ENCODE measurements around the gene CDH22.

CDH22 gene

DNA sequence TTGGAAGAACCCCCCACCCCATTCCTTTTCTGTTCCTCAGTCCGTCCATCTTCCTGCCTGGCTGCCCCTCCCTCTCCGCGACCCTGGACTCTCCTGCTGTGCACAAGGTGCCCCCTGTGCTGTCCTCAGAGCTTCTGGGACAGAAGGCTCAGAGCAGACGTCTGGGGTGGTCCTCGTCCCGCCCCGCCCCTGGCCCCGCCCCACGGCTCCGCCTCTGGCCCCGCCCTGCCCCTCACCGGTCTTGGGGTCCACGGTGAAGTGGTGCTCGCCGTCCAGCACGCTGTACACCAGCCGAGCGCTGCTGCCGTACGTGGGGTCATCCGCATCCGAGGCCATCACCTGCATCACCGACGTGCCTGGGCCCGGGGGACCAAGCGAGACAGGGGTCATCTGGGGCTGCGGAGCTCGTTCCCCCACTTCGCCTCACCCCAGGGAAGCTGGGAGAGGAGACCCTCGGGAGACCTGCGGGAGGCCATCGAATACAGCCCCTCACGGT lies 81.0 kb downstream of the CDH22 start:
- Histone ChIP-seq H3K27me3 (peaks cover 56% of the 10 kb centered on the region), H3K4me1 (ENCODE audit: control insufficient read depth in 1 of 2, insufficient read depth in 1 of 2, low read depth in 1 of 2, low read length in 1 of 2) (no peaks in the 10 kb centered on the region), H3K9me3 (no peaks in the 10 kb centered on the region), H3K36me3 (no peaks in the 10 kb centered on the region), H3K4me3 (ENCODE audit: low read depth in 1 of 2, low read length in 1 of 2) (no peak overlapping the region), H3K27ac (no peak overlapping the region)
- TF ChIP-seq, protein P1, sequence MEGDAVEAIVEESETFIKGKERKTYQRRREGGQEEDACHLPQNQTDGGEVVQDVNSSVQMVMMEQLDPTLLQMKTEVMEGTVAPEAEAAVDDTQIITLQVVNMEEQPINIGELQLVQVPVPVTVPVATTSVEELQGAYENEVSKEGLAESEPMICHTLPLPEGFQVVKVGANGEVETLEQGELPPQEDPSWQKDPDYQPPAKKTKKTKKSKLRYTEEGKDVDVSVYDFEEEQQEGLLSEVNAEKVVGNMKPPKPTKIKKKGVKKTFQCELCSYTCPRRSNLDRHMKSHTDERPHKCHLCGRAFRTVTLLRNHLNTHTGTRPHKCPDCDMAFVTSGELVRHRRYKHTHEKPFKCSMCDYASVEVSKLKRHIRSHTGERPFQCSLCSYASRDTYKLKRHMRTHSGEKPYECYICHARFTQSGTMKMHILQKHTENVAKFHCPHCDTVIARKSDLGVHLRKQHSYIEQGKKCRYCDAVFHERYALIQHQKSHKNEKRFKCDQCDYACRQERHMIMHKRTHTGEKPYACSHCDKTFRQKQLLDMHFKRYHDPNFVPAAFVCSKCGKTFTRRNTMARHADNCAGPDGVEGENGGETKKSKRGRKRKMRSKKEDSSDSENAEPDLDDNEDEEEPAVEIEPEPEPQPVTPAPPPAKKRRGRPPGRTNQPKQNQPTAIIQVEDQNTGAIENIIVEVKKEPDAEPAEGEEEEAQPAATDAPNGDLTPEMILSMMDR (IDR thresholded peaks at IDR 0.05): no peak

DNA sequence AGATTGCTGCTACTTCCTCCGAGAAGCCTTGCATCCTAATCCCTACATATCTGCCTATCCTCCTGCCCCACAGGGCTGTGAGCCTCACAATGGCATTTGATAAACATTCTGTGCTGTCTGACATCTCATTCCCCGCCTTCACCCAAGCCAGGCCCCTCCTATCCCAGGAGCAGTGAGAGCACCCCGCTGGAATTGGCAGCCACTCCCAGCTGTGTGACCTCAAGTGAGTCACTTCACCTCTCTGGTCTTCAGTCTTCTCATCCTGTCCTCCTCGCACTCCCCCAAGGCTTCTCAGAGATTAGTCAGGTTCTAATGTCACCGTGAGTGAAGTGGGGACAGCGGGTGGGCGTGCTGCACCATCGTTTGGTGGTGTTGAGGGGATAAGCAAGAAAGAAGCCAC lies 81.7 kb downstream of the CDH22 start:
- no peaks in the 10 kb centered on the region for H3K36me3 ChIP-seq
- H3K27ac ChIP-seq: no peak overlapping the region
- no peaks in the 10 kb centered on the region for H3K4me1 ChIP-seq (ENCODE audit: control insufficient read depth in 1 of 2, insufficient read depth in 1 of 2, low read depth in 1 of 2, low read length in 1 of 2)
- TF ChIP-seq, protein P1 (IDR thresholded peaks at IDR 0.05): no peak
- no peak overlapping the region for H3K4me3 ChIP-seq (ENCODE audit: low read depth in 1 of 2, low read length in 1 of 2)
- H3K27me3 ChIP-seq: peaks cover 57% of the 10 kb centered on the region
- no peaks in the 10 kb centered on the region for H3K9me3 ChIP-seq

DNA sequence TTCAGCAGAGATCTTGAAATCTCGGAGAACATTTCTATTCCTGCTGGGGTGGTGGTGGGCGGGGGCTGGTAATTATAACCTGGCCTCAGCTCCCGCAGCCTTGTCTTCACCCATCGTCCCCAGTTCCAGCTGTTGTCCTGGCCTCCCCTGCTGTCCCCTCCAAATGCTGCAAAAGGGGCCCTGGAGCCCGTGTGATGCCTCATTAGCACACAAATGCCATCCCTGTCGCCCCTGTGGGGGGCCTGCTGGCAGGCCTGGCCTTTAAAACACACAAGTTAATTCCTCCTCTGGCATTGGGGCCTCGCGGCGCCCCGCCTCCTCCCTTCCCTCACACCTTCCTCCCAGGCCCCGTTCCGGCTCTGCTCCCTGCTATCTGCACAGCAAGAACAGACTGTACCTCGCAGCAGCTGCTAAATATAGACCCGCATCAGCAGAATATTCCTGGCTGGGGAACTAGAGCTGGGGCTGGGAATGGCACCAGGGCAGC lies 85.7 kb downstream of the CDH22 start:
- TF ChIP-seq, protein P1 (IDR thresholded peaks at IDR 0.05): no peak
- Histone ChIP-seq H3K4me1 (ENCODE audit: control insufficient read depth in 1 of 2, insufficient read depth in 1 of 2, low read depth in 1 of 2, low read length in 1 of 2) (no peaks in the 10 kb centered on the region), H3K27me3 (peaks cover 47% of the 10 kb centered on the region), H3K4me3 (ENCODE audit: low read depth in 1 of 2, low read length in 1 of 2) (no peak overlapping the region), H3K27ac (no peak overlapping the region), H3K9me3 (no peaks in the 10 kb centered on the region), H3K36me3 (no peaks in the 10 kb centered on the region)

DNA sequence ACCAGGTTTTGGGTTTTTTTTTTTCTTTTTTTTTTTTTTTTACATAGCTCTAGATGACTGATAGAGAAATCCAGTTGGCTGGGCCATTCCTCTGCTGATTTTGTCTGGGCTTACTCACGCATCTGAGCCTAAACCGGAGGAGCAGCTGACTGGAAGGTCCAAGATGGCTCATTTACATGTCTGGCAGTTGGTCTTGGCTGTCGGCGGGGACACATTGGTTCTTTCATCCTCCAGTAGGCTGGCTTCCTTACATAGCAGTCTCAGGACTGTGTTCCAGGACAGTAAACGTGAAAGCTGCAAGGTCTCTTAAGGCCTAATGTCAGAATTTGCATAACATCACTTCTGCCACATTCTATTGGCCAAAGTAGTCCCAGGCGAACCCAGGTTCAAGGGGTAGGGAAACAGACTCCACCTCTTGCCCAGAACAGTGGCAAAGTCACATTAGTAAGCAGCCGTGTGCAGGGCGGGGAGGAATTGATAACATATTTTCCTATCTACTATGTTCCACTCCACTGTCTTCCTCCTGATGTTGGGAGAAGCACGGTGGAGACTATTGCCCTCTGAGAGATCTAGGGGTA lies 87.0 kb downstream of the CDH22 start:
- TF ChIP-seq, protein P1 (IDR thresholded peaks at IDR 0.05): no peak
- Histone ChIP-seq H3K27me3 (peaks cover 35% of the 10 kb centered on the region), H3K9me3 (no peaks in the 10 kb centered on the region), H3K4me1 (ENCODE audit: control insufficient read depth in 1 of 2, insufficient read depth in 1 of 2, low read depth in 1 of 2, low read length in 1 of 2) (no peaks in the 10 kb centered on the region), H3K27ac (no peak overlapping the region), H3K4me3 (ENCODE audit: low read depth in 1 of 2, low read length in 1 of 2) (no peak overlapping the region), H3K36me3 (no peaks in the 10 kb centered on the region)

DNA sequence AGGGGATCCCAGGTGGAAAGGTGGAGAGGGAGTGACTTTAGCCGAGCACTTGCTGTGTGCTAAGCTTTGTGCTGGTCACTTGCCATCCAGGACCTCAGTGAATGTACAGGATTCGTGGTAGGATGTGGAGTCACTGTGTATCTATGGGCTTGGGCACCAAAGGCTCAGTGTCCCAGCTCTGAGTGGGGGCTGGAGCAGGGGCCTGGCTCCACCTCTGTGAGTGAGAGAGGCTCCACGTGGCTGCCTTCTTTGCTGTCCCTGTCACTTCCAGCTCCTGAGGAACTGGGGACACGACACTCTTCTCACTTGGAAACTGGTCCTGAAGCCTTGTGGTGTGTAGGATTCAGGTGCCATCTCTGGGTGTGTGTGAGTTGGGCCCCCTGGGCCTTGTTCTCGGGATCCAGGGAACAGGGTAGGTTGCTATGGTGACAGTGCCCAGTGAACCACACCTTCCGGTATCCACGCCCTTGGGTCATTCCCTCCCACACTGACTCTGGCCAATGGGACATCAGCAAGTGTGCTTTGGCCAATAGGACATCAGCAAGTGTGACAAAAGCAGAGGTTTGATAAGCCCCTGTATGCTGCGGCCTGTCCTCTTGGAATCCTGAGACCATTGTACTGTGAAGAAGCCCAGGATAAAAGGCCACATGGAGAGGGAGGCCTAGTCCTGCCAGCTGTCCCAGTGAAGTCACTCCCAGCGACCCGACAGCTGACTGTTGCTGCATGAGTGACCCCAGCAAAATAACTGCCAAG lies 87.7 kb downstream of the CDH22 start:
- TF ChIP-seq, protein P1 (IDR thresholded peaks at IDR 0.05): no peak
- H3K9me3 ChIP-seq: no peaks in the 10 kb centered on the region
- no peak overlapping the region for H3K27ac ChIP-seq
- H3K36me3 ChIP-seq: no peaks in the 10 kb centered on the region
- no peaks in the 10 kb centered on the region for H3K4me1 ChIP-seq (ENCODE audit: control insufficient read depth in 1 of 2, insufficient read depth in 1 of 2, low read depth in 1 of 2, low read length in 1 of 2)
- H3K27me3 ChIP-seq: peaks cover 34% of the 10 kb centered on the region
- H3K4me3 ChIP-seq (ENCODE audit: low read depth in 1 of 2, low read length in 1 of 2): no peak overlapping the region

Measured in neutrophil (primary cell).